HG02943 (cell line): ENCODE measurements around the gene GRAMD1B.

Experiments
- ATAC-seq: cut with Tn5 transposase; IDR thresholded peaks from one replicate; pipeline ENCODE4 v1.9.1; 2021; ENCODE audit warnings: mild to moderate bottlenecking, low read depth, moderate library complexity; ENCODE audit not compliant: unreplicated experiment

Gene GRAMD1B

GRCh38 chr11:123408619-123409455 lies 21.2 kb upstream of the GRAMD1B start:
- no peak for ATAC-seq

DNA sequence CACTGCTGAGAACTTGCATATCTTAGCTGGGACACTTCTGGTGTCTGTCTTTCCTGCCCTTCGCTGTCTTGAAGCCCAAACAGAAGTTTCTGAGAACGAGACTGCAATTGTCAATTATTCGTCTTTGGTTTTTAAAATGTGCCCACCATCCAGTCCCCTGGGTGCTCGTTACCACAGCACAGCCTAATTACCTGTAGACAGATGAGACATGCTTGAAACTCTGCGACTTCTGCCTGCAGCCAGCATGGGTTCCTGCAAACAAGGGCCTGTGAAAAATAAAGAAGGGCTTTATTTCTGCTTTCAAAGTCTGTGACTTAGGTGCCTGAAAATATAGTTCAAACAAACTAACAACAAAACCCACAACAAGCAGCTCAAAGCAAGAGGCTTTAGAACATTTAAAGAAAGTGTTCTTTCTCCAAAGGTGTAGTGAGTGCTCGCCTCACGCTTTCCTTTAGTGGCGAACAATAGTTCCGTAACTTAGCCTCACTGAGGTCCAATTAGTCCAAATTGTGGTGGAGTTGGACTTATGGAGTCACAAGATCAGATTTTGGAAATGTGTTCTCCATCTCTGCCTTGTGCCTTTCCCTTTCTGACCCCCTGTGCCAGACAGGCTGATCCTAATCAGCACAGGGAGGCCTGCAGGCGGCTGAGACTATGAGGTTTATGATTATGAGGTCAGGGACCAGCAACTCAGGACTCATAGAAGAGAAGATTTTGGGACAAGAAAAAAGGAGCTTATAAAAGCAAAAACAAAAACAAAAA lies 20.4 kb upstream of the GRAMD1B start:
- no peak for ATAC-seq

GRCh38 chr11:123410218-123410549 lies 19.9 kb upstream of the GRAMD1B start:
- ATAC-seq: no peak

DNA sequence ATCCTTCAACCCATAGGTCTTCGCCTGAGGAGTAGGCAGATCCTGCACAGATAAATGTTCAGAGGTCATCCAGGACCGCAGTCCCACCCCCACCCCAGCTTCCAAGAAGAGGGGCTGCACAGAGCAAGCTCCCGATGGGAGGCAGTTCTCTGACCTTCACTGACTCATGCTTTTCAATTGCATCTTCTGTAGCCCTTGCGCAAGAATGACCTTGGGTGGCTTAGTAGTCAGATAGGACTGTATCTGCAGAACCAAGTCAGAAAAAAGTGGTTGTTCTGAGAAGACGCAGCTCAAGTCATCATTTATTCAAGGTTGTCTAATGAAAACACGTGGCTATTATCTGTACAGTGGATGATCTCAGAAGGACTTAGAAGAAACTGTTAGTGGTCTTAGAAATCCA lies 16.4 kb upstream of the GRAMD1B start:
- no peak for ATAC-seq

DNA sequence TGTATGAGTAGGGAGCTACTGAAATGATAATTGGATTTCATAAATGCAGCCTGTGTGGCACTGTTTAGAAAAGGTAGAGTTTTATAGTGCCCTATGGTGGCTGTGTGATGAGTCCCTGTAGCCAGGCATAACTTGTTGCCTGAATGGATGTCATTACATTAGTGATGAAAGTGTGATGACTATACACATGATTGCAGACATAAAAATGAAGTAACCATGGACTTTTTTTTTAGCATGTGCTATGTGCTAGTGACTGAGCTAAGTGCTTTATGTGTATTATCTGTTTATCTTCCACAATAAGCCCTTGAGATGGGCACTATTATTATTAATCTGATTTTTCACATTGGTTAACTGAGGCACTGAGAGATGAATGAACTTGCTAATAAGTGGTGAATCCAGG lies 13.5 kb upstream of the GRAMD1B start:
- no peak for ATAC-seq

DNA sequence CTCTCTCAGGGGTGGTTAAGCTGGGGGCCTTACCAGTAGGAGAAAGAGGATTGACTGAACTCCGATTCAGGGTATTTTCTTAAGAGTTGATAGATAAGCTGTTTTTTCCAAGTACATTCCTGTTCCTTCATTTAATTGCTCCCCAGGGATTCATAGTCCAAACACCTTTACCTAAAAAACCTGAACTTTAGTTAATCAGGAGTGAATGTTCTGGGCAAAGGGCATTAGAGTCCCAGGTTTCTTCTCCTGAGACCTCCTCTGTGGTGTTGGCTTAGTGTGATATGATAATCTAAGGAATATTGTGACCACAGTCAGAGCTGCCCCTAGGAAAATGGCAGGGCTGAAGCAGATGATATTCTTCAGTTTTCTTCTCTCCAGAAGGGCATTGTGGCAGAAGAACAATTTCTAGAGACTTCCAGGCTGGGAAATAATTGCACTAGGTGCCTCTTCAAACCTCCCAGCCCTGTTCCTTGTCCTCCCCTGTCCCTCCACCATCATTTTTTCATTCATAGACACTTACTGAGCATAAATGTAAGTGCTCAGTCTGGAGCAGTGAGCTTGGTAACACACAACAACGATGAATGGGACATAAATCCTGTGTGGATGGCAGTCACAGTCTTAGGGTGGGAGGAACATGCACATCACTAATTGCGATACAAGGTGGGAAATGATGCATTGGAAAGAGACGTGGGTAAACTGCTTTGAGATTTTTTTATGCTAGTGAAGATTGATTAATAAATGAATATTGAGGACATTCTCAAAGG lies 11.5 kb upstream of the GRAMD1B start:
- ATAC-seq: no peak

DNA sequence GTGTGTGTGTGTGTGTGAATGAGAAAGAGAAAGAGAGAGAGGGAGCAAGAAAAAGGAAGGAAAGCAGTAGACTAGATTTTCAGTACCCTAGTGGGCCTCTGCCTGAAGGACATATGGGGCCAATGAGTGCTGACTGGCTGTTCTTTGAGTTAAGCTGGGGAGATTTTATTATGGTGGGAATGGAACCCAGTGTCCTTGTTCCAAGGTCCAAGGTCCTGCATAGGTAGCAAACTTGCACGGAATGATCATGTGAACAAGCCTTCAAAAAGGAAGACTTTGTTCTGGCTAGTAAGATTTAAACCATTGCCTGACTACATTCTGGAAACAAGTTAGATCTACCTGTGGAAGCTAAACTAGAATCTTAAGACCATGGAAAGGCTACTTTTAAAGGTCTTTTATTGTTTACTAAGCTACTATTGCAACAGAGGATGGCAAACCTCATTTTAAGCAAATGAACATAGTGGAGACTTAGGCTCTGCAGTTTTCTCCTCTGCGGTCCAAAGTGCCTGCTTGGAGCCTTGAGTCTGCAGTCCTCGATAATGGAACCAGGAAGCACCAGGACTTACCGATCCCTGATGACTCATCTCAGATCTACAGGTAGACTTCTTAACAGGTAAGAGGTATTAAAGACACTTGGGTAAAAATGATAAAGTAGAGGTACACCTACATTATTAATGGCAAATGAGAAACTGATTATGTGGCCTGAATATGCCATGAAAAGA lies 10.2 kb upstream of the GRAMD1B start:
- no peak for ATAC-seq

DNA sequence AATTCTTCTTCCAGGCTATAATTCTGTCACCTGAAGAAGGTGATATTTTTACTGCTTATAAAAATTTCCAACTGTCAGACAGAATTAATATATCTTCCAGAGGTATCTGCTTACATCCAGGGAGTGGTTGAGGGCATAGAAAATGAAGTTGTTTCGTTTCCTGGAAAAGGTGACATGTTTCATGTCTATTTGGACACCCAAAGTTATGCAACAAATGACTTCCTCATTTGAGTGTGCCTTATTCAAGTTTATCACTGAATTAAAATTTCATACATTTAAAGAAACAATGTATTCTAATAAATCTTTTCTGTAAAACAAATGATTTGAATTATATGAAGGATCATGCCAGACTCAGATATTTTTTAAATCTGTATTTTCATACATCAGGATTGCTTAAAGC lies 8.5 kb upstream of the GRAMD1B start:
- no peak for ATAC-seq

DNA sequence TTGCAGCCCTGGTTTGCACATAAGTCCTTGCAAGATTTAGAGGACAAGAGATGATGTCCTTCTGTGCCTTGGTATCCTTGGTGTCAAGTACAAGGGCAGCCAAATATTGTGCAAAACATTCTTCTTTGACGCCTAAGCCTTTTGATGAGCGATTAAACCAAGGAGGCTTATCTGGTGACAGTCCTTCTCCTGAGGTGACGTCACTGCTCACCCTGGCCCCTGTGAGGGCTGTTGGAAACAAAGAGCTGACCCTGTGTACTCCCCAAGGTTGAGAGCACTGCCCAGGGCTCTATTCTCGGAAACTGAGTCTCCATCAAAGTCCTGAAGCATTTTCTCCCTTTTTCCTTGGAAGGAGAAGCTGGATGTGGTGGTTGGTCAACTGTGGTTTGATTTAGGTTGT lies 4.7 kb upstream of the GRAMD1B start:
- no peak for ATAC-seq

GRCh38 chr11:123426789-123427188 lies 3.3 kb upstream of the GRAMD1B start:
- ATAC-seq: no peak

GRCh38 chr11:123427405-123427804 lies 2.7 kb upstream of the GRAMD1B start:
- ATAC-seq: no peak

DNA sequence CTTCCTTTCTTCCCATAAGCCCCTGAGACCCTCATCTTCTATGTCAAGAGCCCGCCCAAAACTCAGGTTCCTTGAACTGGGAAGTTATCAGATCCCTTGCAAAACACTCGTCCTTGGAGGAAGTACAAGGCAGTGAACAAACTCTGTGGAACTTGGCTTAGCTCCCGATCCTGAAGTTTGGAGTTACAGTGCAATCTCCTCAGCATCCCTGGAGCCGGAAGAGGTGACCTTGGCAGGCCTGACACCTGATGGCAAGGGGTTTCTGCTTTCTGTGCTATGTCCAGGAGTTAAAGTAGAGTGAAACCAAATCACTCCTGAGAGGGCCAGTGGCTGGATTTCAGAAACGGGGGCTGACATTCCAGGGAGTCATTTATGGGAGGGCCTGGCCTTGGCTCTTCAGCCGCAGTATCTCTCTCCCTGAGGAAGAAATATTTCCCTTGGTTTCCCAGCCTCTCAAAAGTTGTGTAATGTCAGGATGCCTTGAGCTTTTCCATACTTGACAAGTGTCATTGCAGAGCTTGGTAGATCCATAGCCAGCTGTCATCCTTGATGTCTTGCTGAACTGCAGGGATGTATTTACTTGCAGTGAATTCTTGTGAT lies 1.9 kb upstream of the GRAMD1B start:
- ATAC-seq: no peak

- no peak for ATAC-seq
Measured at GRCh38 chr11:123429336-123429735, 733 bp upstream of the GRAMD1B start.

DNA sequence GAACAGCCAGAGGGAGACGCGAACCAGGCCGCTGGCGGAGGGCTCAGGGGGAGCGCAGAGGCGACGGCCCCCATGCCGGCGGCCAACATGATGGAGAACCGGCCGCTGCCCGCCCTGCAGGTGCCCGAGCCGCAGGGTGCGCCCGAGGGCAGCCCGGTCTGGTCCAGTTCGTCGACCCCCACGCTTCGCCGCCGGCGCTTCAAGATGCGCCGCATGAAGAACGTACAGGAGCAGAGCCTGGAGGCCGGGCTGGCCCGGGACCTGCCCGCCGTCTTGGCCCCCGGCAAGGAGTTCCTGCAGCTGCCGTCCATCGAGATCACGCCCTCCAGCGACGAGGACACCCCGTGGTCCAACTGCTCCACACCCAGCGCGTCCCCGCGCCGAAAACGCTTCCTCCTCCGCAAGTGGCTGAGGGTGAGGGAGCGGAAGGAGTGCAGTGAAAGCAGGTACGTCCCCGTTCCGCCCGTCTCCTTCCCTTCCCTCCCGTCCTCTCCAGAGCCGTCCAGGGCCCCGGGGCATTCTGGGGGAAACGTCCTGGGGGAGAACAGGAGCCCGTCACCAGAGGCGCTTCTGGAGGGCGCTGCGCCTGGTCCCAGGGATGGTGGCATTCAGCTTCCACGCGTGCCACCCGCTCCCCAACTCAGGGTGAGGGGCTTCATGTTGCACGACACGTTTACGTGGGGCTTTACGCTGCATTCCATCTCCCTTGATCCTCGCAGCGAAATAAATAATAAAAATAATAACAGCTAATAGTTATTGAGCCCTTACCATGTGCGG lies 840 bp downstream of the GRAMD1B start:
- ATAC-seq: peak; percentile 32

- ATAC-seq: no peak
Measured at GRCh38 chr11:123431619-123432018, 1.6 kb downstream of the GRAMD1B start.

DNA sequence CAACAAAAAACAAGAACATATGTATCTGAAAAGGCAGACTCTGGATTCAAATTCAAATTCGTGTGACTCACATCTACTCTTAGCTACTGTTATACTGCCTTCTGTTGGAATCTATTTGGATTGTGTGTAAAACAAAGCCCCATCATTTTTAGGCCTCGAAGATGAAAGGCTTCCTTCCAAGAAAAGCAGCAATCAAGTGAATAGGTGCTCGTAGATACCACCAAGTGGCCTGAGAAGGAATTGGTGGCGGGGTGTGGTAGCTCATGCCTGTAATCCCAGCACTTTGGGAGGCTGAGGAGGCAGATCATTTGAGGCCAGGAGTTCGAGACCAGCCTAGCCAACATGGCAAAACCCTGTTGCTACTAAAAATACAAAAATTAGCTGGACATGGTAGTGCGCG lies 4.2 kb downstream of the GRAMD1B start:
- no peak for ATAC-seq

GRCh38 chr11:123434911-123435310 lies 4.8 kb downstream of the GRAMD1B start:
- ATAC-seq: no peak

- no peak for ATAC-seq
Measured at GRCh38 chr11:123437236-123437979, 7.3 kb downstream of the GRAMD1B start.

- no peak for ATAC-seq
Measured at GRCh38 chr11:123438131-123438627, 8.1 kb downstream of the GRAMD1B start.
